ENCODE measurements around the gene NT5DC3.
"Not testable (repeated sequence)": the region's sequence is repeated elsewhere in the genome, so short reads cannot be mapped to it uniquely, and the experiment has no call there.

Gene NT5DC3

GRCh38 chr12:103855036-103855712, 14.1 kb upstream of the NT5DC3 start:
- DNase-seq: peak; percentile 12

GRCh38 chr12:103854372-103854973, 13.4 kb upstream of the NT5DC3 start:
- DNase-seq: no peak

DNA sequence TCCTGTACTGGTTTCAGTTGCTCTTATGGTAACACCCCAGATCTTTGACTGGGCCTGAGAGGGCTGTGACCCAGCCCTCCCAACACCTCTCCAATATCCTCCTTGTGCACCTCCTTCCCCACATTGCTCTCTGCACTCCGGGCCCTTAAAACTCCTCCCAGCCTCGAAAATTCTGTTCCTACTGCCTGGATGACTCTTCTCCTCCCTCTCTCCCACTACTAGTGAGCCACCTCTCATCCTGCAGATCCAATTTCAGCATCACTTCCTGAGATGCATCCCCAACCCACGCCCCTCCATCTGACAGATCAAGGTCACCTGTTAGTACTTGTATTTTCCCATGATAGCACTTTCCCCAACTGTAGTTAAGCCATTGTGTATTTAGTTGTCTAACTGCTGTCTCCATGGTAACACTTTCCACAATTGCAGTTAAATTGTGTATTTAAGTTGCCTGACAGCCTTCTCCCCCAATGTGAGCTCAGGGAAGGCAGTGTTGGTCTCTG, 11.5 kb upstream of the NT5DC3 start:
- DNase-seq: peak; percentile 79

DNA sequence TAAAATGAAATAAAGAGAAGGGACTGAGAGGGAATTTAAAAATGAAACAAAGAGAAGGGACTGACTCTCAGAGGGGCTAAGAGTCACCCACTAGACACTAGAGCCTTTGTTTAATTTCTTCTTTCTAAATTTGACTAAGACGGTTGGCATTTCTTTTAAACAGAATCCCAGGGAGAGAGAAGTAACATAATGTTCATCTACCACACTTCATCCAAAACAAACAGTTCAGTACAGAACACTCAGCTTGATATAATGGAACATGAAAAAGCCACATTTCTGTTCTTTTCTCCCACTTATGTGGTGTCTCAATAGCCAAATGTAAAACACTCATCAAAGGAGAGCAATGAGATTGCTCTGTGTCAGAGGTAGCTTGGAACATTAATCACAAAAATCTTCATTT, 10.1 kb upstream of the NT5DC3 start:
- DNase-seq: no peak

DNA sequence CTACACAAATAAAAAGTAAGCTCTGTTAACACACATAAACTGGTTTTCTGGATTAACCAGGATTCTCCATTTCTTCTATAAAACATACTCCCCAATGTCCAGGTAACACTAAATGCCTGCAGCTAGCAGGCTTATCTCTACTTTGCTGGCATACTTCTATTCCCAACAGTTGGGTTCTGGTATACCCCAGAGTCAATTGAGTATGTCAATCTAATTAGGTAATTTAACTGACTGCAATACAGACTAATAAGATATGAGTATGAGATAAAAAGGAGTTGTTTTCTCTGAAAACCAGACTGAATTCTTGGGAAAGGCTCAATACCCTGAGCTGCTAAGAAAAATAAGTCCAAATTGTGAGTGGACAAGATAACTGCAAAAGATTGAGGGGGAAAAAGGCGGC, 9.4 kb upstream of the NT5DC3 start:
- no peak for DNase-seq

- DNase-seq: no peak
These were observed 8.0 kb upstream of the NT5DC3 start for GRCh38 chr12:103848917-103849491.

- DNase-seq: no peak
These were observed 7.1 kb upstream of the NT5DC3 start for GRCh38 chr12:103848143-103848542.

DNA sequence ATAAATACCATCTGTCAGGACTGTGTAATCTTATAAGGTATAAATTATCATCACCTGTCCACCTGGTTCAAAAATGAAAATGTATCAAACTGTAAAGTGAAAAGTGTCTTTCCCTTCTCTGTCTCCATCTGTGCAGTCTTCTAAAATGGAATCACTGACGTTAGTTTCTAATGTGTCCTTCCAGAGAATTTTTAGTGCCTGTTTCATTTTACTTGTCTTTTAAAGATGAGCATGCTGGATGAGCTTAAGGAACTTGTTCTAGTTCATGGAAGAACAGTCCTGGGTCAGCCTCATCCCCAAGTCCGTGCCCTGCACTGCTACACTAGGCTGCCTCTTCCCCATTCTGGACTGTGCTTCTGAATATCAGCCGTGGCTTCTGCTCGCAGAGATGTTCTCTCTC, 5.4 kb upstream of the NT5DC3 start:
- DNase-seq: no peak

- no peak for DNase-seq
These were observed 3.3 kb upstream of the NT5DC3 start for GRCh38 chr12:103844305-103844704.

GRCh38 chr12:103841690-103842584, 903 bp upstream of the NT5DC3 start:
- DNase-seq: no peak

DNA sequence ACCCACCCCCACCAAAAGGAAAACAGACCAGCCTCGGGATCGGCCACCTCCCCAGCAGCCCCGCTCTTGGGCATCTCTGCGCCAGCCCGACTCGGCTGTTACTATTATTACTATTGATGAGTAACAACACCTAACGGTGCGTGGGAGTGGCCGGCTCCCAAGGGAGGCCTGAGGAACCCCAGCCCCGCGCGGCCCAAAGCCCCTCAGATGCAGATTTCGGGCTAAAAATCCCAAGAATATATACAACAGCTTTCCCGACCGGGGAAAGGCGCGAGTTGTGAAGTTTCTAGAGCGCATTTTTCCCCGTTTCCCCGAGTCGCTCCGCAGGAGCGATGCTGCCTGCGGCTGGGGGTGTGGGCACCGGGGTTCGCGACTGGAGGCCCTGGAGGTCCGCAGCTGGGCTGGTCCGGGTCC, 565 bp downstream of the NT5DC3 start:
- no peak for DNase-seq

DNA sequence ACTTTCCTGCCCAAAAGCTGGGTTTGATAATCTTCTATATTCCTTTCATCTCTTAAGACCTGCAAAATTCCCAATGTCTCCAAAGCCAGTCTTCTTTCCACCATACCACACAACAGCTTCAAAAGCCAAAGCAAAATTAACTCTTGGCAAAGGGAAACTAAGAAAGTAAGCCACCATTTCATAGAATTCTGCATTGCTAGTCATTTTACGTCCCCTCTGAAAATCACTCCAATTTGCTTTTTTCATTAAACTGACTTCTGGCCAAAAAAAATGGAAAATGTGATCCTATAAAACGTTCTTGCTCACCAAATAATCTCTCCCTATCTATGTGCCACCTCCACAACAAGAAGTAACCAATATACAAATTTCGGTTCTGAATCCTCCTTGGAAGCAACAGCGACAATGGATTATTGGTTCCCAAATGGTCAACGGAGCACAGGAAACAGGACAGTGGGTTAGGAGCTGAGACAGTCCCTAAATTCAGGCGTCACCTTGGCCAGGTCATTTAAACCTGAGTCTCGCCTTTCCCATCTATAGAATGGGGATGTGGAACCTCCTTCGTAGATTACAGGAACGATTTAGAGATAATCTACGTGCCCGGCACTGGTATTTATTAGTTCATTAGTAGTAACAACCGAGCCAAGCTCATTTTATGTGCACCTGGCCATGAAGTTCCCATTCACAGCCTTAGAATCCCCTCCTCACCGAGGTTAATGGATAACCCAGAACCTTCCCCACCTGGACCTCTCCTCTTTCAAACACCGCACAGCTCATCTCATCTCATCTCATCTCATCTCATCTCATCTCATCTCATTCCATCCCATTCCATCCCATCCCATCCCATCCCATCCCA, 1.2 kb downstream of the NT5DC3 start:
- no peak for DNase-seq

- no peak for DNase-seq
These were observed 1.9 kb downstream of the NT5DC3 start for GRCh38 chr12:103839103-103839502.

DNA sequence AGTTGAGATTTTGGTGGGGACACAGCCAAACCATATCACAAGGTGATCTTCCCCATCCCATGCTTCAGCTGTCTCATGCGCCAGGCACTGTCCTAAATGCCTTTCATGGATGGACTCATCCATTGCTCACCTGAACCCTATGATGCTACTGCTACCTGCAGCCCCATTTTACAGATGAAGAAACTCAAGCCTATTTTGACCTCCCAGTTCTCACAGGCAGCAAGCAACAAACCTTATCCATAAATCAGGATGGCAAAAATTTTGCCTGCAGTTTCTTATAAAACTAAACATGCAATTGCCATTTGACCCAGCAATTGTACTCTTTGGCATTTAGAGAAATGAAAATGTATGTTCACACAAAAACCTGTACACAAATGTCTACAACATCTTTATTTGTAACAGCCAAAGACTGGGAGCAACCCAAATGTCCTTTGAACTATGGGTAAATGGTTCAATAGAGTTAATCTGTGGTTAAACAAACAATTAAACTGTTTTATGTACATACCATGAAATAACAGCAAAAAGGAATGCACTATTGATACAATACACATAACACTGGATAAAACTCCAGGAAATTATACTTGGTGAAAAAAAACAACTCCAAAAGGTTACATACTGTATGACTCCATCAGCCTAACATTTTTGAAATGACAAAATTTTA, 2.6 kb downstream of the NT5DC3 start:
- no peak for DNase-seq

- DNase-seq: no peak
These were observed 4.7 kb downstream of the NT5DC3 start for GRCh38 chr12:103836345-103836744.

- DNase-seq: not testable (repeated sequence)
These were observed 5.2 kb downstream of the NT5DC3 start for GRCh38 chr12:103835747-103836335.

- DNase-seq: no peak
These were observed 6.1 kb downstream of the NT5DC3 start for GRCh38 chr12:103834942-103835341.

GRCh38 chr12:103833891-103834290, 7.1 kb downstream of the NT5DC3 start:
- no peak for DNase-seq

- DNase-seq: no peak
These were observed 7.8 kb downstream of the NT5DC3 start for GRCh38 chr12:103833095-103833775.

Measured in NCI-H1092 (cell line).